ENCODE measurements around the gene CFAP299.
"Not testable (repeated sequence)": the region's sequence is repeated elsewhere in the genome, so short reads cannot be mapped to it uniquely, and the experiment has no call there.

The CFAP299 gene

DNA sequence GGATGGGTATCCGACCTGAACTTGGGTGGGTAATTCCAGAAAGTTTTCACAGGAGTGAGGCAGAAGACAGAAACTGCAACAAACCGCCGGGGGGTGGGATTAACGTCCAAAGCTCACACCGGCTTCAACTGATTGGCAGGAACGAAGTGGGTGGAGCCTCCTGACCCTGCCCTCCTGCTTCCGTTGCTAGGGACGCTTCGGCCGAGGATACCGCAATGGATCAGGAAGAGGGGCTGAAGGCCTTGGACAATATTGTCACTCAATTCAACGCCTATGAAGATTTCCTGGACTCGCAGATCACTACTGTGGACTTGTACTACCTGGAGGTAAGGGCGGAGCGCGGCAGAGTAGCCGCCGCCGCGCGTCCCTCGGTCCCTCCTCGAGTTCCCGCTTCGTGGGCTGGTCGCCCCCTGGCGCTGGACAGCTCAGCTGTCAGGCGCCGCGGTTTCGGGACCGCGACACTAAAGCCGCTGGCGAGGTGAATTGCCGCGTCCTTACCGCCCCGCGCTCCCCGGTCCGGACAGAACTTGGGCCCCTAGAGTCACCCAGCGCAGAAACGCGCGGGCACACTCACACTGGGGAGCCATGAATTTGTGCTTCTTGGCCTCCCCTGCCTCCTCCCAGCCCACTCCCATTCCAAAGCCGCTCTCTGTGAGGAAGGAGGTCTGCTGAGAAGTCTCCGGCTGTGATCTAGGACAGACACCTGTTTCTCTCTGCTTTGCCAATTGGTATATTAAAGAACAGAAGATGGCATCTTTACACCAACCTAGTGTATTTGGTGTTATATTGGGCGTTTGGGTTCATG is at the start of gene CFAP299:
Gene CFAP299 (plus strand): TSS at position 177 of the 805 bp plus-strand sequence.
- DNase-seq (ENCODE audit: low spot score) = peak; percentile 15

DNA sequence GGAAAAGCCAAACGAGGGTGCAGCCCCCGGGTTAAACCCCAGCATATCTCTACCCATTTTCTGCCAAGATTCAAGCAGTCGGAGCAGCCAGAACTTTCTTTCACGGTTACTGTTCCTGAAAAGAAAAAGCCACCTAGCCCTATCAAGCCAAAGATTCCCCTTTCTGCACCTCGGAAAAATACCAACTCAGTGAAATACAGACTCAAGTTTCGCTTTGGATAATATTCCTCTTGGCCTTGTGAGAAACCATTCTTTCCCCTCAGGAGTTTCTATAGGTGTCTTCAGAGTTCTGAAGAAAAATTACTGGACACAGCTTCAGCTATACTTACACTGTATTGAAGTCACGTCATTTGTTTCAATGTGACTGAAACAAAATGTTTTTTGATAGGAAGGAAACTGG is 49.1 kb upstream of the CFAP299 start:
- DNase-seq (ENCODE audit: low spot score) = no peak

DNA sequence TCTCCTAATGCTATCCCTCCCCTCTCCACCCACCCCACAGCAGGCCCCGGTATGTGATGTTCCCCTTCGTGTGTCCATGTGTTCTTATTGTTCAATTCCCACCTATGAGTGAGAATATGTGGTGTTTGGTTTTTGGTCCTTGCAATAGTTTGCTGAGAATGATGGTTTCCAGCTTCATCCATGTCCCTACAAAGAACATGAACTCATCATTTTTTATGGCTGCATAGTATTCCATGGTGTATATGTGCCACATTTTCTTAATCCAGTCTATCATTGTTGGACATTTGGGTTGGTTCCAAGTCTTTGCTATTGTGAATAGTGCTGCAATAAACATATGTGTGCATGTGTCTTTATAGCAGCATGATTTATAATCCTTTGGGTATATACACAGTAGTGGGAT is 44.9 kb upstream of the CFAP299 start:
- DNase-seq (ENCODE audit: low spot score) = not testable (repeated sequence)

DNA sequence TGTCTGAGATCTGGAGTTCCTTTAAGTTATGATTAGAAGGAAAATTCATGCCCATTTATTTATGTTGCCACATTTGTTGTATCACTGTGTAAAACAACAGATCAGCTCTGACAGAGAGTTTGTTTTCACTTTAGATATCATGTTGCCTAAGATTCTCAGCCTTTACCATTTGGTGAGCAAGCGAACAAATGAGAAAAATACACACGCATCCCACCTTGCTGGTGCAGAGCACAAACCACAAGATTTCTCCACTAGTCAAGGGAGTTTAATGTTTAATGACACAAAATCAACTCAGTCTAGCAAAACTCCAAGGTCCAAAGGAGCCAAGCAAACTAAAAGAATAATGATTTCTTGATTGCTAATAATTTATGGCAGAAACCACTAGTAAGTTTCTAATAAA is 41.3 kb upstream of the CFAP299 start:
- no peak for DNase-seq (ENCODE audit: low spot score)

DNA sequence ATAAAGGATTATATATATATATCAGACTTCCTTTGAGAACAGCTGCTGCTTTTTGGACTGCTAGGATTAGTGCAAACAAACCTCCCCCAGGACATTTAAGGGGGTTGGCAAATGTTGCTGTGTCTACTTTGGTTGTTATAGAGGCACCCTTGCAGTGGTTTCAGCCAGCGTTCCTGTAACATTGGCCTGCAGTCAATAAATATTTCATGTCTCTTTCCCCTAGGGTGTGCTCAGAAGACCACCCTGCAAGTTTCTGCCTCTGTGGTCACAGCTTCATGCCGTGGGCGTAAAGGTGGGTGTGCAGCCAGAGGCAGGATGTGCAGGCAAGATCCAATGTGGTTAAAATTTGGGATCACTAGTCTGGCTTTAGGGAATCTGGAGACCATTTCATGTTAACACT is 40.2 kb upstream of the CFAP299 start:
- no peak for DNase-seq (ENCODE audit: low spot score)

DNA sequence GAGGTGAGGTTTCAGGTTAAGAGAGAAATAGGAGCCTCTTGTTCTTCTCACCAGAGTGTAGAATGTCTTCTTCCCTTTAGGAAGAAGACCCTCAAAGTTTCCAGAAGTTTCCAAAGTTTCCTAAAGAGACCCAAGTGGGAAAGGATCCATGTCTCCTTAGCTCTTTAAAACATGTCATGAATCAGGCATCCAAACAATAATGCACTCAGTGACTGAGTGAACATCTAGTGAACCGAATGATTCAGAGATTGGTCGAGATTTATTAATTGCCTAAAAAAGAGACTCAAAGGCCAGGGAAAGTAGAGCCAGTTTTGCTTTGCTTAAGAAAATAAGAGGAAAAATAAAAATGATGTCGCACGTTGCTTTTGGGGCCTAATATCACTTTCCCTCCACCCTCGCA is 39.7 kb upstream of the CFAP299 start:
- DNase-seq (ENCODE audit: low spot score) = no peak

DNA sequence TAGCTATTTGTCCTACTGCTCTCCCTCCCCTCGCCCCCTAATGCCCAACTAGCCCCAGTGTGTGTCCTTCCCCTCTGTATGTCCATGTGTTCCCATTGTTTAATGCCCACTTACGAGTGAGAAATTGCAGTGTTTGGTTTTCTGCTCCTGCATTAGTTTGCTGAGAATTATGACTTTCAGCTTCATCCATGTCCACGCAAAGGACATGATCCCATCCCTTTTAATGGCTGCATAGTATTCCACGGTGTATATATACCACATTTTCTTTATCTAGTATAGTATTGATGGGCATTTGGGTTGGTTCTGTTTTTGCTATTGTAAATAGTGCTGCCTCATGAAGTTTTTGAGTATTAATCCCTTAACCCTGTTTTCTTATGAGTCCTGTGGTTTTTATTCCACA is 33.6 kb upstream of the CFAP299 start:
- DNase-seq (ENCODE audit: low spot score) = no peak

DNA sequence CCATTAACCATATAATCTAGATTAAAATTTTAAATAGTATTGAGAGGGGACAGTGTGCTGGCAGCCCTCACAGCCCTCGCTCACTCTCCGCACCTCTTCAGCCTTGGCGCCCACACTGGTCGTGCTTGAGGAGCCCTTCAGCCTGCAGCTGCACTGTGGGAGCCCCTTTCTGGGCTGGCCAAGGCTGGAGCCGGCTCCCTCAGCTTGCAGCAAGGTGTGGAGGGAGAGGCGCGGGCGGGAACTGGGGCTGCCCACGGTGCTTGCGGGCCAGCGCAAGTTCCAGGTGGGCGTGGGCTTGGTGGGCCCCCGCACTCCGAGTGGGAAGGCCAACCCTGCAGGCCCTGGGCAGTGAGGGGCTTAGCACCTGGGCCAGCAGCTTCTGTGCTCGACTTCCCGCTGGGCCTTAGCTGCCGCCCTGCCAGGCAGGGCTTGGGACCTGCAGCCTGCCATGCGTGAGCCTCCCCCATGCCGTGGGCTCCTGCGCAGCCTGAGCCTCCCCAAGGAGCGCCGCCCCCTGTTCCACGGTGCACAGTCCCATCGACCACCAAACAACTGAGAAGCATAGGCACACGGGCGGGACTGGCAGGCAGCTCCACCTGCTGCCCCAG is 32.8 kb upstream of the CFAP299 start:
- no peak for DNase-seq (ENCODE audit: low spot score)

DNA sequence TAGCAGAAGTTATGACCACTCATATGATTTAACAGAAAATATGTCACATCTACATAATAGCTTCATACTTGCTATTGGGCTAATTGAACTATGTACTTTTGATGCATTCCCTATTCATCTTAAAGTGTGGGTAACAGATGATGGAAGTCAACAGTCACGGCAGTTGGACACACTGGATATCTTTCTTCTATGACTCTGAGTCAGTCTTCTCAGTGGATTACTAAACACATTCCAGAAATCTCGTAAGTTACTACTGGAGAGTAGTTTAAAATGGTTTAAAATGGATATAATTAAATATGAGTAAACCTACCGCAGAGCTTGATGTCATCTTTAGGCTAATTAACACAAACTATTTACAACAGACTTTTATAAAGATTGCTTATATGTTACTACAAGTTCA is 30.1 kb upstream of the CFAP299 start:
- no peak for DNase-seq (ENCODE audit: low spot score)

DNA sequence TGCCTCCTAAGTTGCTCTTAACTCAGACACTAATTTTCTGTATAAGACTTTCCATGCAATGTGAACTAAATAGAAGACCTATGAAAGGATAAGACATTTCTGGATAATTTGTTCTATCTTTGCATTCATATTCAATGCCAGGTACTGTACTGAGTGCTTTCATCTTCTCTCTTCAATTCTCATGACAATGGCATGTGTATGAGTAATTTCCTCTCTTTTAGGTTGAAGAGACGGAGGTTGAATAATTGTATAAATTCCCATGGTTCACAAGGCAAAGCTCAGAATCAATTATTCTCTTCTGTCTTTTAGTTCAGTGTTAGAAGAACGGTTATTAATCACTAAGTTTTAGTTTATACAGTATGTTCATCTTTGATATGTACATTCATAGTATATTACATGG is 29.3 kb upstream of the CFAP299 start:
- DNase-seq (ENCODE audit: low spot score) = no peak

DNA sequence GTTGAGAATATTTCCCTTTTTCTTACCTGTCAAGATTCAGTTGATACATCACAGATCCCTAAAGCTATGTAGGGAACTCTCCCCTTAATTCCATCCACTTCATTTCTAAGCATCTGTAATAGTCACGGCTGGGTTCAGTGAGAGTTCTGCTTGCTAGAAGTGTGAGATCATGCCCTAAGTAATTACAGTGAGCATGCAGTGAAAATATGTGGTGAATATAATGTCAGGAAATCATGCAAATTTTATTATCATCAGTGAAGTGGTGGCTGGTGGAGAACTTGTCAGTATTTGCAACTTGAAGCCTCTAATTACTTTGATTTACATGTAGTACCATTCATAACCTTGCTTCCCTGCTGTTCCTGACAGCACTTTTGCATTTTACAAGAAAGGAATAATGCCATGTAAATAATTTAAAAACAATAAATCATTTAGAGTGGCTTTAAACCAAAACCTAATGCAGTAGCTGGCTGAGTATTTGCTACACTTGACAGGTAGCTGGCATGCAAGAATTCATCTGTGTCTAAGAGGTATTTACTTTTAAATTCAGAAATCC is 28.3 kb upstream of the CFAP299 start:
- DNase-seq (ENCODE audit: low spot score) = no peak

DNA sequence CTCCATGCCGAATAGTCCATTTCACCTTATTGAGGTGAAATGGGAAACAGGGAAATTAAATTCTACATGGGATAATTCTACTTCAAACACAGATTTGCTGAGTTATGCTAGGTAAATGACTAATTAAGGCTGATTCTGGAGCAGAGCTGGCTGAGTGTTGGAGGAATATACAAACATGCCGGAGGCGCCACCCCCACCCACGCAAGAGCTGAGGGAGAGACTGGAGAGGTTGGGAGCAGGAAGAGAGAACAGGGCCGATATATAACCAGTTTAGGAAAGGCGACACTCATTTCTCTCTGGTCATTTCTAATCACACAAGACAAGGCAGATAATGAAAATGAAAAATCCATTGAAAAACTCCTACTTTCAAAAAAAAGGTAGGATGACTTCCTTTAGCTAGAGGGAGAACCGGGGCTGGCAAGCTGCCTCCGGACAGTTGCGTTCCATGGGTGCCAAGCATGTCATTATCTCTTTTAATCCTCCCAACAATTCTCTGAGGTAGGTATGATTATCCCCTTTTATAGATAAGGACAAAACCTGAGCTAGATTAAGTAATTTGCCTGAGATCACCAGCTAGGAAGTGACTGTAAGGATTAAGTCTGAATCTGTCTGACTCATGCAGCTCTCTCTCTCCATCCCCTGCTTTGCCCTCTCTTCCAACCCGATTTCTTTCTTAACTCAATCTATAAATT is 27.6 kb upstream of the CFAP299 start:
- no peak for DNase-seq (ENCODE audit: low spot score)

DNA sequence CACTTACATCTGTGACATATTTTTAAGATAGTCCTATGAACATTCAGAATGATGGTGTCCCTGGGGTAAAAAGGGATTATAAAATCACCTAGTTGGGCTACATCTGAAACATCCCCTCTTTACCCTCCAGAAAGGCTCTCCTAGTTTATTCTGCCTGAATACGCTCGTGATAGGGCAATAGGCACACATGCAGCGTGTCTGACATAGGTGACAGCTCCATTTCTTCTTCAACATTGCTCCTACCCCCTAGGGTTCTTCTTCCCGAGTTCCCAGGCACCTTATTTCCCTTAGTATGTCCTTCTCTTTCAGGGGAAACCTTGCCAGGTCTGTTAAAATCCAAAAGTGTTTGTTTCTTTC is 27.1 kb upstream of the CFAP299 start:
- no peak for DNase-seq (ENCODE audit: low spot score)

DNA sequence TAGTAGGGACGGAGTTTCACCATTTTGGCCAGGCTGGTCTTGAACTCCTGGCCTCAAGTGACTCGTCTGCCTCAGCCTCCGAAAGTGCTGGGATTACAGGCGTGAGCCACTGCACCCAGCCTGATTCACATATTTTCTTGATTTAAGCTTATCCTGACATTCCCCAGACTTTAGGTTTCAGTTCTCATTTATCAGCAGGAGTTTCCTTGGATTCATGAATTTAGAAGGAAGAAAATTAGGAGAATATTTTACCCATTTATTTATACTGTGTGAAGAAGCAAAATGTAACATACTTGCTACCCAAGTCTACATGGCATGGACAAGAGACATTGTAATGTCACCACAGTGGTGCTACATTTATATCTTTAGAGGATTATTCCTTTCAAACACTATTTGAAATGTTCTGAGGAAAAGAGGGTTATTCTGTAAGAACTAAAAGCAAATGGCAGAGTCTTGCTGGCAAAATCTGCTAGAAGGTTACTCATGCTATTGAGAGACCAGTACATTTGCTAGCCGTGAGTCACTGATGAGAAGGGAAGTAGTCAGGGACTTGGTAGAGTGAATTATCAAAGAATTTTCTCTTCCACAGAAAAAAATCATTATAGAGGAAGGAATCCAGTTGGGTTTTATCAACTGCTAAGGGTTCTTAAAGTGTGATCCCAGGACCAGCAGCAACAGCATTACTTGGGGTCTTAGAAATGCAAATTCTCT is 26.1 kb upstream of the CFAP299 start:
- DNase-seq (ENCODE audit: low spot score) = no peak

DNA sequence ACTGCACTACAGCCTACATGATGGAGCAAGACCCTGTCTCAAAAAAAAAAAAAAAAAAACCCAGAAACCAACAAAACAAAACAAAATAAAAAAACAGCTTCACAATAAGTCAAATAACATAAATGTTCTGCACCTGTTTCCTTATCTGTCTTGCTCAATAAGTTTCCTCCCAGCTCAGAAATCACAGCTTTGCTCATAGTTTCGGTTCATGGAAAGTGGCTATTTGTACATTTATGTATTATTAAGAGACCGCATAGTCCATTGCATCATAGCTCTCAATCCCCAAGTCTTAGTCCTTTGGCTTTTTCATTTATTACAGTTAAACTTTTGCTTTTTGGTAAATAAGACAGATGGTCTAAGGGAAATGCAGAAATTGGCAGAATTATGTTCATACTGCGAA is 24.4 kb upstream of the CFAP299 start:
- no peak for DNase-seq (ENCODE audit: low spot score)

DNA sequence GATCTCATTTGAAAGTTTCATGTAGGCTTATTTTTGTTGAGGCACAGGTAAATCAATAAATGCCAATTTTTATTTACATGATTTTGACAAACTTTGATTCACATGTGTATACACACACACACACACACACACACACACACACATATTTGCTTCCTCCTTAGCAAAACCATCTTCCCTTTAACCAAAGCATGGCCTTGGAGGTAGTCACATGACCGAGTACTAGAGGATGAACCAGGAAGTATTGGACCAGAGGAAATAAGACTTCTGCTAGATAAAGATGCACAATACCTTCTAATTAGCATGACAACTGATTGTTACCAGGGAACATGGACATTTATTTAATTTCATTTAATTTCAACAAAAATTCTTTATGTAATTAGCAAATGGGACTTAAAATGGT is 23.4 kb upstream of the CFAP299 start:
- no peak for DNase-seq (ENCODE audit: low spot score)

DNA sequence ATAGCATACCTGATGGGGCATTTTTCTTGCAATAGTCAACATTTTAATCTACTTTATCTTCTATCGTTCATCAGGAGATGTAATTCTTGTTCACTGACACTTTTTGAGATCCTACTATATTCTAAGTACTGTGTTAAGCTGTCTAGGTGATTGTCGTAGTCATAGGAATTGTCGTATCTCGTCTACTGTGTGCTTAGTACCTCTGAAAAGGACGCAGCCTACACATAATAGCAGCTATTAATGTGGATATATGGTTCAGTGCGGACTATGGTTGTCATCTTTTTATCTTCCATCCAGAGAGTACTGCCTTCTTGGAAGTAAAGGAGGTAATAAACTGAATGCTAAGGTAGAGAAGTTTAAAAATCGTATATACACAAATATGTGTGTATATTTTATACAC is 21.9 kb upstream of the CFAP299 start:
- DNase-seq (ENCODE audit: low spot score) = no peak

DNA sequence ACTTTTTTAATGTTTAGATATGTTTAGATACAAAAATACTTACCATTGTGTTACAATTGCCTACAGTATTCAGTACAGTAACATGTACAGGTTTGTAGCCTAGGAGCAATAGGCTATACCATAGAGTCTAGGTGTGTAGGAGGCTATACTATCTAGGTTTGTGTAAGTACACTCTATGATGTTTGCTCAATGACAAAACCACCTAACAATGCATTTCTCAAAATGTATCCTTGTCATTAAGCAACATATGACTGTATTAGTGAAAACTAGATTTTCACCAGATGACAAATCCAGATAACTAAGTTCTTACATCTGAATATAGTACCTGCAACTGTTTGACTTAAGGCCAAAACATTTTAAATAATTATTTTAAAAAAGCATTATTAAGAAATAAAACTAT is 19.7 kb upstream of the CFAP299 start:
- not testable (repeated sequence) for DNase-seq (ENCODE audit: low spot score)

DNA sequence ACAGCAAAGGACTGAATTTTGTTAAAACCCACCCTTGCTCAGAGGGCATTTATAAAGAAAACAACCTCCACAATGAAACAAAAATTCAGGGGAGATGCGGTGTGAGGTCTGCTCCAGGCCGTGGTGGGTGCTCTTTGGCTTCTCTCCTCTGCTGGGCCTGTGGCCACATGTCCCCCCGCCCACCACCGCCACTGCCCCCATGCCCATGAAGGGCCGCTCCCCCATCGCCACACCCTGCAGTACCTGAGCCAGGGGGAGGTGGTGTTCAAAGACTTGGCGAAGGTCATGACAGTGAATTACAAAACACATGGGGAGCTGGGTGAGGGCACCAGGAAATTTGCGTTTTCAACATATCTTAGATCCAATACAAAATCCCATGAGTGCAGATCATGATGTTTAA is 14.2 kb upstream of the CFAP299 start:
- no peak for DNase-seq (ENCODE audit: low spot score)

DNA sequence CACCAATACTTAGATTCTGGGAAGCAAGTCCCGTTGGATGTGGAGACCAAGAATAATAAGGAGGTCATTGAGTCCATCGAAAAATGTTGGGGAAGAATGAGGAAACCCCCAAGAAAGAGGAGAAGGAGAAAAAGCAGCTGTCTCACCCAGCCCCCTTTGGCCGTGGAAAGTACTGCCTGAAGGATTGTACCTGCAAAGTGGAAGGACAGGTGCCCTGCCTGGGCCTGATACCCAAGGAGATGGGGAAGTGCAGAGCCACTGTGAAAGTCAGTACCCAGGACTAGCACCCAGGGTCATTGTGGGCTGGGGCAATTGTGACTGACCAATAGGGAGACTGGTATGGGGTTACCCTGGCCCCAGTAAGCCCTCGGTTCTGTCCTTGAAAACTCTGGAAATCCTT is 13.8 kb upstream of the CFAP299 start:
- no peak for DNase-seq (ENCODE audit: low spot score)

DNA sequence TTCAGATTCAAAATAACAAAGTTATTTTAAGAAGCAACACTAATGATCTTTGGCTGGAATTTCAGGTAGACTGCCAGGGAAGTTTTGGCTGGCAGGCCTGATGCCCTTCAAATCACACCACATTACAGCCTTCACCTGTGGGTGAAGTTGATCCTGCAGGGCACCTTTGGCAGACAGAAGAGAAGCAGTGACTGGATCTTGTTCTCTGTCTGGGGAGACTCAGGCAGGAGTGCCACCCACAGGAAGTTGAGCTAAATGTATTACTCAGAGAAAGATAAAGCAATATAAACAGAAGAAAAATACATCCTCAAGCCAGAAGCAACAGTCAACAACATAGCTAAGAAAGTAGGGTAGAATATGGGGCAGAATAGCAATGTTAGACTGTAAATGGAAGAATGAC is 12.8 kb upstream of the CFAP299 start:
- no peak for DNase-seq (ENCODE audit: low spot score)

DNA sequence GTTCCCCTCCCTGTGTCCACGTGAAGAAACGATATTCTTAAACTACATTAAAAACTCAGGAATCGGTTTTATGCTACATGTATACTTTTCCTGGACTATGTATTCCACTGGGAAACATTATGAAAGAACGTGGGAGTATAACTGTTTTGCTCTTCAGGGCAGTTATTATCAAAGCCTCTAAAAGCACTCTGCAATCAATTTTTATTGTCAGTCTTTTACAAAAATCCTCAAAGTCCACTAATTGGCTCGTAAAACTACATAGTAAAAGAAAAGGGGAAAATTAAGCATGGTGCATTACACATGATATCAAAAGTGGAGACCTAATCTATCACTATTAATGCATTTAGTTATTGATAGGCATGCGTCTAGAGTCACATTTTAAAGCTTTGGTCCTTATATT is 11.4 kb upstream of the CFAP299 start:
- no peak for DNase-seq (ENCODE audit: low spot score)

DNA sequence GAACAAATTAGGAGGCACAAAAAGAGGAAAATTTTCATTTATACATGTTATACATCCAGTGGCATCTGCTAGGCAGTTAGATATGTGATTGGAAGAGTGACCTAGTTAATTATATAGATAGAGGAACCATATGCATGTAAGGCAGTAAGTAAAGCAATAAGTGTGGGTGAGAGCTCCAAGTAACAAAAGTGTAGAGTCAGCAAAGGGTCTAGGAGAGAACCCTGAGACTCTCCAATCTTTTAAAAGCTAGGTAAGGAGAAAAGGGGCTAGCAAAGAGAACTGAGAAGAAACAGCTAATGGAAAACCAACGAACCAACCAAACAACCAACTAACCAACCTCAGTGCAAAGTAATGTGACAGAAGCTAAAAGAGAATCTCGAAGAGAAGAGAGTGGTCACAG is 3.8 kb upstream of the CFAP299 start:
- no peak for DNase-seq (ENCODE audit: low spot score)
